ENCODE results near the gene GDF11.

GDF11 gene

DNA sequence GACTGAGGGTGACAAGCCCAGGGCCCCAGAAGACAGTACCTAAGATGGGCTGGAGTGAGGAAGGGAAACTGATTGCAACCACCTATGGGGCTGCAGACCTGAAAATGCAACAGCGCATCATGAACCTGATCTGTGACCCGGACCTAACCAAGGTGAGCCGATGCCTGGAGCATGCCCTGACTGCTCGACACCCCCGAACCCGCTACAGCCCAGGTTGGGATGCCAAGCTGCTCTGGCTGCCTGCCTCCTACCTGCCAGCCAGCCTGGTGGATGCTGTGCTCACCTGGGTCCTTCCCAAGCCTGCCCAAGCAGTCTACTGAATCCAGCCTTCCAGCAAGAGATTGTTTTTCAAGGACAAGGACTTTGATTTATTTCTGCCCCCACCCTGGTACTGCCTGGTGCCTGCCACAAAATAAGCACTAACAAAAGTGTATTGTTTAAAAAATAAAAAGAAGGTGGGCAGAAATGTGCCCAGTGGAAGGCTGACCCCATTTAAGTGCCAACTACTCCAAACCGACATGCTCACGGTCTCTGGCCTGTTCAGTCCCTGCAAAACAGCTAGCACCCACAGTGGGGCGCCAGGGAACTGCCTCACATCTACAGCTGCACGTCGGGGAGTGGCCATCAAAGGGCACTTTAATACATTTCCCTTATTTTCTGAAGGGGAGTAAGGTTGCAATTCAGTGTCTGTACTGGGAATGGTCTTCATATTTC lies 18.5 kb upstream of the GDF11 start:
- FAIRE-seq = no peak

DNA sequence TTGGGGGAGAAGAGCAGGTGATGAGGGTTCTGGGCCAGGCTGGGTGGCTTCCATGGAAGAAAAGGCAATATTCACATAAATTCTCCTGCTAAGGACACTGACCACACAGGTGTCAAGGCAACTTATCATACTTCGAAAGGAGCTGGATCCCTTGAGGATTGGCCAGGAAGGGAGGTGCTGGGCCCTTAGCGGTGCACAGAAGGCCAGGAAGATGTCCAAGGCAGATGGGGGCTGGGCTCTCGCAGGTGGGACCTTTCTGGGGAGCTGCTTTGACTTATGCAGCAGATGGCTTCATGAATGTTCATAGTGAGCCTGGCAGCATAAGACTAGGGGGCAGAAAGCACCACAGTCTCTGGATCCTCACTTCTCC lies 18.0 kb upstream of the GDF11 start:
- no peak for FAIRE-seq

DNA sequence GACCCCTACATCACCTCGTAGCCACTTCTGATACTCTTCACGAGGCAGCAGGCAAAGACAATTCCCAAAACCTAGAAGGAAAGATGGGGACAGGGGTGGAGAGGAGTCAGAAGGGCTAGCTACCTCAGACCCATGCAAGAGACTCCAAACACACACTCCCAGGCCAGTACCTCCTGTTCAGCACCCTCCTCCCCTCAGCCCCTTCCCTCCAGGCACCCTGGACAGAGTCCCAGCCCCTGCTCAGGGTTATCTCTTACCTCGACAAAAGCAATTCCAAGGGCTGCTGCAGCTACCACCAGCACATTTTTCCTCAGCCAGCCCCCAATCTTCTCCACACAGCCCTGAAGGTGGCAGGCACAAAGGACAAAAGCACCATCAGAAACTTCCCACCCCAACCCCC lies 17.4 kb upstream of the GDF11 start:
- no peak for FAIRE-seq

DNA sequence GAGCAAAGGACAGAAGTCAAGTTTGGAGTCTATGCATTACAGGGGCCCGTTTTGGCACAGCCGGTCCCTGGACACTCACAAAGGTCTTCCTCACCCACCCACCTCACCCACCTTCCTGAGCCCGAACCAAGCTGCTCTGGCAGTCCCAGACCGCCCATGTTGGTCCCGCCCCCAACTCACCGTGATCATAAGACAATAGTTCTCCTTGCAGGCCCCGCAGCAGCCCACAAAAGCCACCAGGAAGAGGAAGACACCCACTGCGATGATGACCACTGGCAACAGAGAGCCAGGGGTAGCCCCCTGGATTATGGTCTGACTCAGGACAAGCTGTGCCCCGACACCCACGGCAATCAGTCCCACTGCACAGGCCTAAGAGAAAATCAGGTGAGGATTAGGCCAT lies 16.0 kb upstream of the GDF11 start:
- FAIRE-seq = no peak

DNA sequence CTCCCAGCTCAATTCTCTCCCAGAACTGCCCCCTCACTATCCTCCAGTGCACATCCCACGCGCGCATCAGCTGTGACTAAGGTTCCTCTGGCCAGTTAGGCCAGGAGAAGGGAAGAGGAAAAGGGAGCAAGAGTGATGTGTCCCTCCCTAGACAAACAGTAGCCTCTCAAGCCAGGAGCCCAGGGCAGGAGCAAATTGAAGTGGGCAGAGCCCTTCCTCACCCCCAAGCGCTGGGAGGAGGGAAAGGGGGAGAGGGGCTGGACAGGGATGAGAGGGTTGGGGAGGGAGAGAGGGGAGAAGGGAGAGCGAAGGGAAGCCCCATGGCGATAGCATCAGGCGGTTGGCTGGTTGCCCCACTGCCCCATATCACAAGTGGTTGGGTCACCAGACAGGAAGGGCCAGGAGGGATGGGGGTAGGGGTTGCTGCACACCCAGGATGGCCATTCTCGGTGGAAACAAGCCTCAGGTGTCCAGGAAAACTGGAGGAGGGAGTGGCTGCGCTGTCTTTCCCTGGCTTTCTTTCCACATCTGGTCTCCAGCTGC lies 15.2 kb upstream of the GDF11 start:
- no peak for FAIRE-seq

DNA sequence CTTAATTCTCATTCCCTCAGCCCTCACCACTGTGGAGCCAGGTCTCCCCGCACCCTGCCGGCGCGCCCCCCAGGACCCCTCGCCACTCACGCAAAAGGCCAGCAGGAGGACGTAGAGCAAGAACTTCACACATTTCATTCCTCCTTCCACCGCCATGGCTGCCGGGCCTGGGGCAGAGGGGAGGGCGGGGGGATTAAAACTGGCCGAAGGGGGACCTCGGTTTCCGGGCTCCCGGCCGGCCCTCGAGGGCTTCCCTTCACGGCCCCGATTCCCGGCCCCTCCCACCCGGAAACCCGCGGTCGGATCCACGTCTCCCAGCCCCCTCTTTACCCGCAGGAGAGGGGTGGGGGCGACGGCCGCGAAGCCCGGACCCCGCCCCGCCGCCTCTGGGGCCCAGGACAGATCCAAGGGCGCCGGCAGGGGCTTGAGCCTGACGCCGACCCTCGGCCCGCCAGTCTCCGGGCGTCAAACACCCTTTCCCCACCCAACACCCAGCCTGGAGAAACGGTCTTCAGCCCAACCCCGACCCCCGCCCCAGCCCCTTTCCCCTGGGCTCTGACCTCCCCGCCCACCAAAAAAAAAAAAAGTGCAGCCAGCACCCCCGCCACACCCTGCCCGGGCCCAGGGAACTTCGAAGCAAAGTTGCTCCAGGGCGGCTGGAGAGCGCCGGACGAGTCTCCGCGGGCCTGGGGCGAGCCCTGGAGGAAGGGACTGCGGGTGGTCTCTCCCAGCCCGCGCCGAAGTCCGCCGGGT lies 14.6 kb upstream of the GDF11 start:
- no peak for FAIRE-seq

DNA sequence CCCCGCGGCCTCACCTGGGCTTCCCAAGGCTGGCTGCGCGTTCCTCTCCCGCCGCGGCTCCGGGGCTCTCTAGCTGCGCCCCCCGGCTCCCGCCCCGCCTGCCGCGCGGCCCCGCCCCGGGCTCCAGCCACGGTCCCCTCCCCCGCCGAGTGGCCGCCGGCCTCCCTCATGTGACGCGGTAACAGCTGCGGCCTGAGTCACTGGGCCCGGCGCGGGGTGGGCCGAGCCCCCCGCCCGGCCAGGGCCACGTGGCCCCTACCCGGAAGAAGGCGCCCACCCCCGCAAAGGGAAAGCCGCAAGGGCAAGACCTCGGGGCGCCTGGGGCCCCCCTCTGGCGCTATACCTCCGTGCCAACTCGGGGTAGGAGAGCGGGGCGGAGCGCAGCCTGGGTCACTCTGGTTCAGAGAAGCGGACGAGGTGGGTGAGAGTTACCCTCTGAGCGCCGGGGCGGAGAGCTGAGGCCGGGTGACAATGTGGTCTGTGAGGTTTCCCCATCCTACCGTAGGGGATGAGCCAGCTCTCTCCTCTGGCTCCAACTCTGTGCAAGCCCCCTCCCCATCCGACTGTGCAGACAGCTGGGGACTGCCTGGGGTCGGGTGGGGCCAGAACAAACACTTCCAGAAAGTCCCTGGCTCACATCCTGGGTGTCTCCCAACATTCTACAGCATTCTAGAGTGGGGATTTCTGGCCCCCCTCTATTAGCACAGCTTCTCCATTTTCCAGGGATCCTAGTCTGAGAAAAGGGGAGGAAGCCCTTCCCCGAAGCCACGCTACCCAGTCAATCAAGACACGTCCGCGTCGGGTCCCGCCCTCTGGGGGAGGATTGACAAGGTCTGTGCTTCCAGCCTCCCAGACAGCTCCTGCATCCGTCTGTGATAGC lies 13.7 kb upstream of the GDF11 start, which contains the start of gene CD63:
TSS of gene CD63 (minus strand) at position 71 of the 880 bp plus-strand sequence. CDS start 668 bp downstream, outside the sequence.
- peak; percentile 38 for FAIRE-seq

DNA sequence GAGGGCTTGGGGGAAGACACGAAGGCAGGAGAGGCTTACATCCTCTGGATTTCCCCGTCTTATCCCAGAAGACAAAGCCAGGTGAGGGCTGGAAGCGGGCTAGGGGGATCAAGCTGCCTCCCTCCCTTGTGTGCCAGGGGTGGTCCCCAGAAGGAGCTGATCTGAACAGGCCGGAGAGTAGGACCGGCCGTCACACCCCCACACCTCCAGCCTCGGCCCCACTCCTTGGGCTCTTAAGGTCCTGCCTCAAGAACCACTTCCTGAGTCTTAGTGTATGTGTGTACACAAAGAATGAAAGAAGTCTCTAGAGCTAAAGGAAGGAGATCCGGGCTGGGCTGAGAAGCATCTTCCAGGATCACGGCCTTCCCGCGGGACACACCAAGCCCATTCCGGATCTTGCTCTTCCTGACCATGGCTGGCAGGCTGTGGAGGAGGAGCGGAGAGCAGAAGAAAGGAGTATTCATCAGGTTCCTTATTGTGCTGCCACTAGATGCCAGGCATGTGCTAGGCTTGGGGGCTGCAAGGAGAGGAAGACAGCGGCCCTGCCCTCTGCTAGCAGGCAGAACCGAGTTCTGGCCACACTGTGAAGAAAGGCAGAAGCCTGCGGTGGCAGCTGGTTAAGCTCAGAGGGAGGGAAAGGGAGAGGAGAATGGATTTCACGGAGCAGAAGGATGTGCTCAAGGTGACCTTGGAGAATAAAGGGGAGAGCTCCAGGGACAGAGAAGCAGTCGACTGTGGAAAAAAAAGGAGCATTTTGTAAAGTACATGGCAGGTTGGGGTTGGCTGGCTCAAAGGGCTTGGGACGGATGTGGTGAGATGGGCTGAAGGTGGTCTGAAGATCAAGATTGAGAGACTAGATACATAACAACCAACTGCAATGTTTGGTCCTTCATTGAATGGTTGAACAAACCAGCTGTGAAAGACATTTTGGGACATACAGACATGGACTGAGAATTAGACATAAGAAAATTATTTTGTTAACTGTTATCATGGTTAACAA lies 12.8 kb upstream of the GDF11 start:
- FAIRE-seq = no peak

DNA sequence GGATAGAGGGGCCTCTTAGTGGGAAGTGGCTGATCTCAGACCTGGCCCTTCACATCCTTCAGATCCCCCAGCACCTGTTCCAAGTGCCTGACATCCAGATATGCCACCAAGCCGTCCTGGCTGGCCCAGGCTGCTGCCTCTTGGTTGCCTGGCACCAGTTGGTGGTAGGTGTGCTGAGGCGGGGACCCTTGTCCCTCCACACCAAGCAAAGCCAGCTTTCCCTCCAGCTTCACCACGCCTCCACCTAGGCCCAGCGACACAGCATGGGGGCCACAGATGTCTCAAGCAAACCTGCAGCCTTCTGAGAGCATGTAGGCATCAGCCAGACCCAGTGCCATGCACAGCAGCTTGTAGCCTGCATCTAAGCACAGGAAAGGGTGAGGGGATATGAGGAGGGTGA lies 10.6 kb upstream of the GDF11 start:
- no peak for FAIRE-seq

GRCh38 chr12:55733021-55733555 lies 9.8 kb upstream of the GDF11 start:
- no peak for FAIRE-seq

DNA sequence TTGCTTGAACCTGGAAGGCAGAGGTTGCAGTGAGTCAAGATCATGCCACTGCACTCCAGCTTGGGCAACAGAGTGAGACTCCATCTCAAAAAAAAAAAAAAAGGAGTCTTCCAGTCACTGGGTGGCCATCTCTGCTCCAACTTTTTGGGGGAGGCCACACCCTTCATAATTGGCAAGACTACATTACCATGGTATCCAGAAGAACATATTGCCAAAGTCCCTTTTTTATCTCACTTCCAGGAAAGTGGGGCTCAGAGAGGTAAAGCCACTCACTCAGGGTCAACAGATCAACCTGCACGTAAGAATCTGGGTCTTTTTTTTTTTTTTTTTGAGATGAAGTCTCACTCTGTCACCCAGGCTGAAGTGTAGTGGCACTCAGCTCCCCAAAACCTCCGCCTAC lies 9.1 kb upstream of the GDF11 start:
- no peak for FAIRE-seq

DNA sequence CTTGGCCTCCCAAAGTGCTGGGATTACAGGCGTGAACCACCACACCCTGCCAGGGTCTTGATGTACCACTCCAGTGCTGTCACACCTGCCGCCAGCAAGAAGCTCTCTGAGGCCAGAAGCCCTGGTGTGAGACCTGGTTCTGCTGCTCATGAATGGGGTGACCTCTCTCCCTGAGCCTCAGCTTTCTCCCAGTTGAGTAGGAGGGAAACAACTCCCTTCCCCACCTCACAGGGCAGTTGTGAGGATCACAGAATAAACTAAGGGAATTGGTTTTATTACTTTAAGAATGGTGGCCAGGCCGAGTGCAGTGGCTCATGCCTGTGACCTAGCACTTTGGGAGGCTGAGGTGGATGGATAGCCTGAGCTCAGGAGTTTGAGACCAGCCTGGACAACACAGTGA lies 8.3 kb upstream of the GDF11 start:
- no peak for FAIRE-seq

GRCh38 chr12:55736076-55736475 lies 6.8 kb upstream of the GDF11 start:
- no peak for FAIRE-seq

GRCh38 chr12:55736780-55737580 lies 5.9 kb upstream of the GDF11 start:
- FAIRE-seq = no peak

GRCh38 chr12:55737581-55738122 lies 5.3 kb upstream of the GDF11 start:
- no peak for FAIRE-seq

- FAIRE-seq = peak; percentile 83
These were observed 4.5 kb upstream of the GDF11 start for GRCh38 chr12:55738123-55739024.

DNA sequence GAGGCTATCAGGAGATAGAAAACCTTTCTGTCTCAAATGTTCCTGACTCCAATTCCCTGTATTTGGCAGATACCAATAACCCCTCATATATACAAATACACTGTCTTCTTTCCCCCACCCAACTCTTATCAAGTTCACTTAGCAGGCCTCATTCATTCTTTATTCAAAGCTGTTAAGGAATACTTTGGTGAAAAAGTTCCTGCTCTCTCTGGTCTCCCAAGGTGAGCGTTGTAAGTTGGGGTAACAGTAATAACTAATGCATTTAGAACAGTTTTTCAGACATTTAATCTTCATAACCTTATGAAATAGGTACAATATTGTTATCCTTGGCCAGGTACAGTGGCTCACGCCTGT lies 3.9 kb upstream of the GDF11 start:
- FAIRE-seq = no peak

GRCh38 chr12:55741931-55742680 lies 816 bp upstream of the GDF11 start:
- FAIRE-seq = no peak
